IPS-11a (cell line): ENCODE data around the gene SSNA1.

ENCODE experiments used
- H3K4me3 ChIP-seq: one replicate; pipeline ENCODE4 v1.5.1; 2013; ENCODE audit warnings: low read depth, low read length, control low read depth

The SSNA1 gene

GRCh38 chr9:137198902-137199283 is 10.4 kb downstream of the SSNA1 start:
- no peak overlapping the region for H3K4me3 ChIP-seq

GRCh38 chr9:137199411-137200121 is 11.1 kb downstream of the SSNA1 start:
- peak overlapping the region; percentile 13 for H3K4me3 ChIP-seq

- H3K4me3 ChIP-seq, result peak within 1 kb of the TSS; percentile 53
Observed at GRCh38 chr9:137200311-137201204, 12.1 kb downstream of the SSNA1 start, which contains the start of gene TPRN. TPRN (minus strand) TSS chr9:137200741; CDS start chr9:137200711, 30 bp downstream.

GRCh38 chr9:137201205-137201868 is 12.9 kb downstream of the SSNA1 start:
- H3K4me3 ChIP-seq, result peak overlapping the region; percentile 53

- H3K4me3 ChIP-seq, result no peak overlapping the region
Observed at GRCh38 chr9:137202966-137203365, 14.5 kb downstream of the SSNA1 start.

GRCh38 chr9:137204731-137205125 is 16.3 kb downstream of the SSNA1 start:
- H3K4me3 ChIP-seq, result peak overlapping the region; percentile 94

GRCh38 chr9:137205126-137206069 is 16.9 kb downstream of the SSNA1 start, which contains the start of the genes NDOR1 and TMEM203:
NDOR1 (plus strand) TSS chr9:137205700; CDS start chr9:137205778, 78 bp downstream.
TMEM203 (minus strand) TSS chr9:137205648; CDS start chr9:137205414, 234 bp downstream.
- H3K4me3 ChIP-seq, result peak within 1 kb of the TSS; percentile 94

GRCh38 chr9:137206602-137207001 is 18.1 kb downstream of the SSNA1 start:
- H3K4me3 ChIP-seq, result no peak overlapping the region

- no peak overlapping the region for H3K4me3 ChIP-seq
Observed at GRCh38 chr9:137211532-137211931, 23.1 kb downstream of the SSNA1 start.

GRCh38 chr9:137212520-137212919 is 24.0 kb downstream of the SSNA1 start:
- no peak overlapping the region for H3K4me3 ChIP-seq

GRCh38 chr9:137213160-137214060 is 24.9 kb downstream of the SSNA1 start:
- H3K4me3 ChIP-seq, result no peak overlapping the region

- no peak overlapping the region for H3K4me3 ChIP-seq
Observed at GRCh38 chr9:137214620-137215019, 26.1 kb downstream of the SSNA1 start.

- no peak overlapping the region for H3K4me3 ChIP-seq
Observed at GRCh38 chr9:137215196-137215986, 26.9 kb downstream of the SSNA1 start.

- H3K4me3 ChIP-seq, result no peak overlapping the region
Observed at GRCh38 chr9:137216188-137216965, 27.9 kb downstream of the SSNA1 start.

- no peak overlapping the region for H3K4me3 ChIP-seq
Observed at GRCh38 chr9:137217276-137218211, 29.1 kb downstream of the SSNA1 start.

GRCh38 chr9:137218212-137218753 is 29.8 kb downstream of the SSNA1 start:
- H3K4me3 ChIP-seq, result no peak overlapping the region
